OCI-LY7 (cell line): ENCODE measurements around the gene RPL10. TPM values are rescaled to one million over a fixed set of nuclear protein-coding genes. Genes with fewer than 3 reads are reported as not detected.
A peak's percentile ranks its signal among the peaks of the same experiment; 100 is the strongest.

Experiments used
- BruUV-seq: library from RNA; stranded (reverse); fragments of 400-500 nt; replicated peaks from 2 replicates; lab custom pipeline; 2021; lab: Mats Ljungman, UMichigan
- CTCF ChIA-PET: fragments of 300-600 bp; sonication (Branson Sonifier 250); formaldehyde crosslinking; loops from one replicate; lab custom pipeline; 2022; ENCODE audit warnings: antibody characterized with exemption; ENCODE audit not compliant: unreplicated experiment; lab: Charles Lee
- POLR2A ChIA-PET: fragments of 300-600 bp; sonication (Branson Sonifier 250); formaldehyde crosslinking; loops from one replicate; lab custom pipeline; 2022; ENCODE audit warnings: antibody characterized with exemption; lab: Charles Lee
- DNase-seq: peaks from one replicate; pipeline ENCODE4 v3.0.0-alpha.2; 2015; ENCODE audit warnings: low spot score
- H2AFZ ChIP-seq: fragments of 200-600 bp; sonication (generic), shearing (Covaris generic); 2 replicates; pipeline ENCODE4 v1.6.1; 2014; ENCODE audit warnings: mild to moderate bottlenecking, antibody characterized with exemption, low read length, moderate library complexity
- H3K27ac ChIP-seq: fragments of 200-600 bp; sonication (generic); 2 replicates; pipeline ENCODE4 v1.5.1; 2014; ENCODE audit warnings: mixed run types, low read depth, mild to moderate bottlenecking, moderate library complexity, low read length, inconsistent platforms; ENCODE audit not compliant: poor library complexity, severe bottlenecking
- H3K36me3 ChIP-seq: fragments of 200-600 bp; sonication (generic); 2 replicates; pipeline ENCODE4 v1.6.1; 2014; ENCODE audit warnings: mild to moderate bottlenecking, antibody characterized with exemption, low read length, moderate library complexity, mixed read lengths; ENCODE audit not compliant: insufficient read depth
- H3K4me1 ChIP-seq: fragments of 200-600 bp; sonication (generic); 2 replicates; pipeline ENCODE4 v1.5.1; 2014; ENCODE audit warnings: mild to moderate bottlenecking, low read length; ENCODE audit not compliant: insufficient read depth, poor library complexity, severe bottlenecking
- H3K4me2 ChIP-seq: fragments of 200-600 bp; sonication (generic); 2 replicates; pipeline ENCODE4 v1.6.1; 2014; ENCODE audit warnings: mild to moderate bottlenecking, low read length
- H3K4me3 ChIP-seq: fragments of 200-600 bp; sonication (generic); 2 replicates; pipeline ENCODE4 v1.5.1; 2014; ENCODE audit warnings: mild to moderate bottlenecking, low read depth, low read length; ENCODE audit not compliant: poor library complexity, severe bottlenecking
- H3K79me2 ChIP-seq: fragments of 200-600 bp; sonication (generic); 2 replicates; pipeline ENCODE4 v1.6.1; 2016; ENCODE audit warnings: low read depth, mild to moderate bottlenecking, low read length, moderate library complexity, mixed read lengths; ENCODE audit not compliant: insufficient read depth
- H3K9me2 ChIP-seq: fragments of 200-600 bp; sonication (generic); 2 replicates; pipeline ENCODE4 v1.6.1; 2016; ENCODE audit warnings: mild to moderate bottlenecking, low read length, mixed read lengths; ENCODE audit not compliant: insufficient read depth
- H3K9me3 ChIP-seq: fragments of 200-600 bp; sonication (generic); 2 replicates; pipeline ENCODE4 v1.6.1; 2014; ENCODE audit warnings: mild to moderate bottlenecking, mixed run types, low read length, mixed read lengths
- H4K20me1 ChIP-seq: fragments of 200-600 bp; sonication (generic); 2 replicates; pipeline ENCODE4 v1.6.1; 2014; ENCODE audit warnings: mild to moderate bottlenecking, antibody characterized with exemption, low read length, moderate library complexity, mixed read lengths; ENCODE audit not compliant: insufficient read depth
- EZH2phosphoT487 ChIP-seq: fragments of 200-600 bp; sonication (generic); IDR thresholded peaks from 2 replicates; pipeline ENCODE4 v1.6.1; 2018; ENCODE audit warnings: low read depth, borderline replicate concordance, mild to moderate bottlenecking, mixed run types, antibody characterized with exemption, low read length, moderate library complexity, mixed read lengths
- intact Hi-C: fragments of 100-400 bp; cut with micrococcal nuclease; formaldehyde crosslinking; loops from one replicate; pipeline ENCODE4 v1.10.0; 2022; ENCODE audit not compliant: unreplicated experiment
- total RNA-seq, 2 experiments: library from RNA; depleted of rRNA in 1 of 2; stranded (reverse); fragments of >200 nt in 1 of 2; shearing (Covaris generic) in 1 of 2; gene quantifications; 2 replicates each; pipeline ENCODE4 v1.2.3, GENCODE V29; 2014 to 2022
- TF ChIP-seq, protein P1 (sequence below): fragments of 200-600 bp; sonication (generic); conservative IDR thresholded peaks from 2 replicates; pipeline ENCODE4 v1.5.1; 2014; ENCODE audit warnings: mild to moderate bottlenecking, antibody characterized with exemption, low read length, moderate library complexity, mixed read lengths

The RPL10 gene
- total RNA-seq, 2 experiments from 2014 or later, result 2,447 to 4,261 TPM

- DNase-seq, result no peak
- ChIA-PET POLR2A (interaction anchor here (0.7 kb wide), 1 partner anchor 40 kb away, joined by 3 read pairs; the partner anchor contains the start of gene FAM50A), CTCF (no interaction called here)
- H3K27ac ChIP-seq, result no peak overlapping the region
- intact Hi-C loops, result loop anchor here (5.0 kb wide), 1 partner anchor 128 kb away; no protein-coding TSS in a partner anchor
- H3K4me3 ChIP-seq, result no peak overlapping the region
- no peaks in the 10 kb centered on the region for H3K9me2 ChIP-seq
- no peak overlapping the region for H2AFZ ChIP-seq
- no peak overlapping the region for H3K4me2 ChIP-seq
- H3K79me2 ChIP-seq, result peaks cover 8% of the 10 kb centered on the region; the same call in 1 of the 2 replicates
- no peaks in the 10 kb centered on the region for H4K20me1 ChIP-seq
- no peak for TF ChIP-seq EZH2phosphoT487
- TF ChIP-seq, protein P1, sequence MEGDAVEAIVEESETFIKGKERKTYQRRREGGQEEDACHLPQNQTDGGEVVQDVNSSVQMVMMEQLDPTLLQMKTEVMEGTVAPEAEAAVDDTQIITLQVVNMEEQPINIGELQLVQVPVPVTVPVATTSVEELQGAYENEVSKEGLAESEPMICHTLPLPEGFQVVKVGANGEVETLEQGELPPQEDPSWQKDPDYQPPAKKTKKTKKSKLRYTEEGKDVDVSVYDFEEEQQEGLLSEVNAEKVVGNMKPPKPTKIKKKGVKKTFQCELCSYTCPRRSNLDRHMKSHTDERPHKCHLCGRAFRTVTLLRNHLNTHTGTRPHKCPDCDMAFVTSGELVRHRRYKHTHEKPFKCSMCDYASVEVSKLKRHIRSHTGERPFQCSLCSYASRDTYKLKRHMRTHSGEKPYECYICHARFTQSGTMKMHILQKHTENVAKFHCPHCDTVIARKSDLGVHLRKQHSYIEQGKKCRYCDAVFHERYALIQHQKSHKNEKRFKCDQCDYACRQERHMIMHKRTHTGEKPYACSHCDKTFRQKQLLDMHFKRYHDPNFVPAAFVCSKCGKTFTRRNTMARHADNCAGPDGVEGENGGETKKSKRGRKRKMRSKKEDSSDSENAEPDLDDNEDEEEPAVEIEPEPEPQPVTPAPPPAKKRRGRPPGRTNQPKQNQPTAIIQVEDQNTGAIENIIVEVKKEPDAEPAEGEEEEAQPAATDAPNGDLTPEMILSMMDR, result no peak
- no TSS peak for BruUV-seq
- H3K36me3 ChIP-seq, result peaks cover 32% of the 10 kb centered on the region
- H3K4me1 ChIP-seq, result peaks cover 15% of the 10 kb centered on the region
- H3K9me3 ChIP-seq, result no peaks in the 10 kb centered on the region
Measured at GRCh38 chrX:154403858-154404257, 5.7 kb downstream of the RPL10 start.

DNA sequence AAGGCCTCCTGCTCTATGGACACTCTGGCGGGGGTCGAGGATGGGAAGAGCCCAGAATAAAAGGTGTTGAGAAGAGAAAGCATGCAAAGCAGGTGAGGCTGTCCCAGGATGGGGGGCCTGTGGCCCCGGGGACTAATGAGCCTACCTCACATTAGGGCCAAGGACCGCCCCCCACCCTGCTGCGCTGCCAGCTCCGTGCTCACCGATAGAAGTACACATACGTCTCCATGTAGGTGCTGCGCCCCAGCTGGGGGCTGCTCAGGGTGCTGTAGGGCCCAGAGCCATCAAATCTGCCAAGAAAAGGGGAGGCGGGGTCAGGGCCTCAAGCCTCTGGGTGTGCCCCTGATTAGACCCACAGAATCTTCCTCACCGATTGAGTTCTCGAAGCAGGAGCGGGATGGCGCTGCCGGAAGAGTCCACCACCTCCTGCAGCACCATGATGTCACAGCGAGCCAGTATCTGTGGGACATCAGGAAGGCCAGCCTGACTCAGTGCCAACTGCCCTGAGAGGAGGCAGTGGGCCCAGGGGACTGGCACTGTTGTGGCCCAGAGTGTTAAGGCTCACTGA is 6.5 kb downstream of the RPL10 start:
- ChIA-PET CTCF (no interaction called here), POLR2A (interaction anchor here (0.6 kb wide), 1 partner anchor 296 kb away, joined by 4 read pairs; no protein-coding TSS in a partner anchor)
- Histone ChIP-seq H3K9me3 (no peaks in the 10 kb centered on the region), H3K4me1 (peaks cover 21% of the 10 kb centered on the region), H3K4me2 (no peak overlapping the region), H4K20me1 (no peaks in the 10 kb centered on the region), H2AFZ (no peak overlapping the region), H3K4me3 (no peak overlapping the region), H3K36me3 (peaks cover 23% of the 10 kb centered on the region), H3K27ac (no peak overlapping the region), H3K9me2 (no peaks in the 10 kb centered on the region), H3K79me2 (no peaks in the 10 kb centered on the region; the same call in 1 of the 2 replicates)
- no TSS peak for BruUV-seq
- no peak for TF ChIP-seq EZH2phosphoT487
- TF ChIP-seq, protein P1, result no peak
- intact Hi-C loops, result loop anchor here (5.0 kb wide), 1 partner anchor 128 kb away; no protein-coding TSS in a partner anchor
- DNase-seq, result no peak

GRCh38 chrX:154408659-154409221 is 10.6 kb downstream of the RPL10 start:
- Histone ChIP-seq H3K9me2 (no peaks in the 10 kb centered on the region), H3K4me2 (peak overlapping the region; percentile 60), H2AFZ (peak overlapping the region; percentile 36; the same call in 1 of the 2 replicates), H3K36me3 (peaks cover 6% of the 10 kb centered on the region; the same call in 1 of the 2 replicates), H3K4me1 (peaks cover 24% of the 10 kb centered on the region), H3K4me3 (peak overlapping the region; percentile 3), H3K27ac (no peak overlapping the region), H3K79me2 (no peaks in the 10 kb centered on the region), H4K20me1 (no peaks in the 10 kb centered on the region), H3K9me3 (no peaks in the 10 kb centered on the region)
- BruUV-seq, result no TSS peak
- POLR2A ChIA-PET, result no interaction called here
- no peak for TF ChIP-seq EZH2phosphoT487
- TF ChIP-seq, protein P1, result no peak
- CTCF ChIA-PET, result no interaction called here
- DNase-seq, result no peak
- intact Hi-C loops, result no loop called here
